ENCODE measurements around the gene IMPDH1. TPM values are rescaled to one million over a fixed set of nuclear protein-coding genes. Genes with fewer than 3 reads are reported as not detected.

The IMPDH1 gene
- polyA plus RNA-seq, 1 donor from 2014 or later: 49.7 TPM

GRCh38 chr7:128421384-128421783, 11.6 kb upstream of the IMPDH1 start:
- Histone ChIP-seq H3K79me2 (replicated peaks; ENCODE audit: insufficient read depth, low read length) (no peaks in the 10 kb centered on the region), H4K20me1 (ENCODE audit: insufficient read depth) (no peaks in the 10 kb centered on the region), H2AFZ (ENCODE audit: low read depth, low read length) (no peak overlapping the region), H3K9me2 (ENCODE audit: insufficient read depth, low read length) (no peaks in the 10 kb centered on the region), H3K9ac (ENCODE audit: low read length) (no peak overlapping the region), H3K4me3 (ENCODE audit: low read length) (no peak overlapping the region), H3K36me3 (ENCODE audit: insufficient read depth, low read length) (no peaks in the 10 kb centered on the region), H3K9me3 (ENCODE audit: low read length) (no peaks in the 10 kb centered on the region), H3K4me2 (ENCODE audit: low read length) (no peak overlapping the region), H3F3A (ENCODE audit: insufficient read depth, low read length, poor library complexity, severe bottlenecking) (no peaks in the 10 kb centered on the region), H3K27ac (ENCODE audit: low read length) (no peak overlapping the region), H3K27me3 (ENCODE audit: insufficient read depth, low read depth, low read length) (no peaks in the 10 kb centered on the region)
- TF ChIP-seq EP300 (conservative IDR thresholded peaks at IDR 0.05; ENCODE audit: poor library complexity, severe bottlenecking): no peak
- TF ChIP-seq POLR2AphosphoS5 (IDR thresholded peaks at IDR 0.05): no peak
- TF ChIP-seq EZH2 (IDR thresholded peaks at IDR 0.05; ENCODE audit: borderline replicate concordance, insufficient read depth, low read length, poor library complexity, severe bottlenecking): no peak
- TF ChIP-seq TAF1 (IDR thresholded peaks at IDR 0.05; ENCODE audit: low read depth): no peak
- TF ChIP-seq CTCF (IDR thresholded peaks at IDR 0.05; ENCODE audit: poor library complexity, severe bottlenecking): no peak

GRCh38 chr7:128420773-128421172, 11.0 kb upstream of the IMPDH1 start:
- Histone ChIP-seq H3K9me2 (ENCODE audit: insufficient read depth, low read length) (no peaks in the 10 kb centered on the region), H3K79me2 (replicated peaks; ENCODE audit: insufficient read depth, low read length) (no peaks in the 10 kb centered on the region), H3K4me3 (ENCODE audit: low read length) (no peak overlapping the region), H3F3A (ENCODE audit: insufficient read depth, low read length, poor library complexity, severe bottlenecking) (no peaks in the 10 kb centered on the region), H3K36me3 (ENCODE audit: insufficient read depth, low read length) (no peaks in the 10 kb centered on the region), H2AFZ (ENCODE audit: low read depth, low read length) (no peak overlapping the region), H3K9me3 (ENCODE audit: low read length) (no peaks in the 10 kb centered on the region), H4K20me1 (ENCODE audit: insufficient read depth) (no peaks in the 10 kb centered on the region), H3K27ac (ENCODE audit: low read length) (no peak overlapping the region), H3K27me3 (ENCODE audit: insufficient read depth, low read depth, low read length) (no peaks in the 10 kb centered on the region), H3K4me2 (ENCODE audit: low read length) (no peak overlapping the region), H3K9ac (ENCODE audit: low read length) (no peak overlapping the region)
- TF ChIP-seq CTCF (IDR thresholded peaks at IDR 0.05; ENCODE audit: poor library complexity, severe bottlenecking): no peak
- no peak for TF ChIP-seq TAF1 (IDR thresholded peaks at IDR 0.05; ENCODE audit: low read depth)
- no peak for TF ChIP-seq REST (IDR thresholded peaks at IDR 0.05; ENCODE audit: borderline replicate concordance)
- TF ChIP-seq EP300 (conservative IDR thresholded peaks at IDR 0.05; ENCODE audit: poor library complexity, severe bottlenecking): no peak
- TF ChIP-seq MXI1 (conservative IDR thresholded peaks at IDR 0.05; ENCODE audit: poor library complexity, severe bottlenecking): no peak
- no peak for TF ChIP-seq SMC3 (conservative IDR thresholded peaks at IDR 0.05; ENCODE audit: poor library complexity)
- no peak for TF ChIP-seq POLR2AphosphoS5 (IDR thresholded peaks at IDR 0.05)
- TF ChIP-seq EZH2 (IDR thresholded peaks at IDR 0.05; ENCODE audit: borderline replicate concordance, insufficient read depth, low read length, poor library complexity, severe bottlenecking): no peak
- no peak for TF ChIP-seq RAD21 (conservative IDR thresholded peaks at IDR 0.05)
